GM21723 (cell line): ENCODE measurements around the gene TMEM91.
"Not testable (repeated sequence)": the region's sequence is repeated elsewhere in the genome, so short reads cannot be mapped to it uniquely, and the experiment has no call there.

Experiments used
- ATAC-seq: cut with Tn5 transposase; IDR thresholded peaks from one replicate; pipeline ENCODE4 v1.9.1; 2021; ENCODE audit warnings: mild to moderate bottlenecking, moderate library complexity; ENCODE audit not compliant: unreplicated experiment

The TMEM91 gene

DNA sequence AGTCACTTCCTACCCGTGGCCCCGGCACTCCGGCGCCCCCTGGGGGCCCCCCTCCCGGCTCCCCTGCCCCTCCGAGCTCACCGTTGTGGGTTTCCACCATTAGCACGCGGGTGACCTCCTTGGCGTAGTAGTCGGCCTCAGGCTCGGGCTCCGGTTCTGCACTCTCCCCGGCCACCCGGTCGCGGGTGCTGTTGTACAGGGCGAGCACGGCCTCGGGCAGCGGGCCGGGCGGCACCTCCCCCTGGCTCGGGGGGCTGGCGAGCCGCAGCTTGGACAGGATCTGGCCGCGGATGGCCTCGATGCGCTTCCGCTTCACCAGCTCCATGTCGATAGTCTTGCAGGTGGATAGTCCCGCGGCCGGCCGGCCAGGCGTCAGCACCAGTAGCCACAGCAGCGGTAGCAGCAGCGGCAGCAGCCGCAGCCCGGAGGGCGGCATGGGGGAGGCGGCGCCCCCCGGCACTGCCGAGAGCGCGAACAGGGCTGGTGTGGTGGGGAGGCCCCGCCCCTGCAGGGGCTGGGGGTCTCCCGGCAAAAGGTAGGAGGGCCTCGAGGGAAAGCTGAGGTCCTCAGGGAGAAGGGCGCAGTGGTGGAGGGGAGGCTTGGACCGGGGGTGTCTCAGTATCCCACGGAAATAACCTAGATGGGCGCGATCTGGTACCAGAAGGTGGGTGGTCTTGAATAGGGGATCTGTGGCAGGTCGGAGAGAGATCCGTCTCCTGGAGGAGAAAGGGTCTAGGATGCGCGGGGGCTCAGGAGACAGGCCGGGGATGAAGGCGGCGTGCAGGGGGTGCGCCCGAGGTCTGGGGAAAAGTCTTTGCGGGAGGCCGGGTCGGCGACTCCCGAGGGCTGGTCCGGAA, 23.5 kb upstream of the TMEM91 start:
- ATAC-seq: peak; percentile 3

DNA sequence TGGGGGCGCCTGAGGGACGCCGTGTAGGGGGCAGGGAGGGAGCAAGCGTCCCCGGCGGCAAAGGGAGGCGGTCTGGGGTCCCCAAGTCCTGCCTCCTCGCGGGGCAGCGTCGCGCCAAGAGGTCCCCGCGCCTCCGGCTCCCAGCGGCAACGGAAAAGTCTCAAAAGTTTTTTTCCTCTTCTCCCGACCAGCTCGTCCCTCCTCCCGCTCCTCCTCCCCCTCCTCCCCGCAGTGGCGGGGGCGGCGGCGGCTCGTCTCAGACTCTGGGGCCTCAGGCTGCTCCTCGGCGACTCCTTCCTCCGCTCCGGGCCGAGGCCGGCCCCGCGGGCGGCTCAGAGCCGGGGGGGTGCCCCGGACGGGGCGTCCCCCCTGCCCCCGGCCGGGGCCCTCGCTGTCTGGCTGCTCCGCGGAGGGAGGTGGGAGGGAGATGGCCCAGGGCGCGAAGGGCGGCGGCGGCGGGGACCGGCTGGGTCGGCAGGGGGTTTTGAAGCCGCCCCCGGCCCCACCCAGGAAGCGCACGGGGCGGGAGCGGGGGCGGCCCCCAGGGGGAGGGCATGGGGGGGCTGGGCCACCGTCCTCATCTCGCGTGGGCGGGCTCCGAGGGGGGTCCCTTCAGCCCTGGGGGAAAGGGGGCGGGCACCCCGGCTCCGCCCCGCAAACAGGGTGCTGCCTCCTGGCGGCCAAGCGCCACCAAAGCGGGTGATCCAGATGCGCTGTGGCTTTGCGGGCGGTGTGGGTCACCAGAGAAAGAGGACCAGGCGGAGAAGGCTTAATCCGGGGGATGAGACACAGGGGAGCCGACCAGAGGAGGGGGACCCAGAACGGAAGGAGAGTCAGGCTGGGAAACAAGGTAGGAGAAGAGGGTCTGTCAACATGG, 22.6 kb upstream of the TMEM91 start, which contains the start of gene TGFB1:
TGFB1 (minus strand) TSS at position 457 of the 877 bp plus-strand sequence. CDS start 878 bp downstream, outside the sequence.
- peak; percentile 43 for ATAC-seq

DNA sequence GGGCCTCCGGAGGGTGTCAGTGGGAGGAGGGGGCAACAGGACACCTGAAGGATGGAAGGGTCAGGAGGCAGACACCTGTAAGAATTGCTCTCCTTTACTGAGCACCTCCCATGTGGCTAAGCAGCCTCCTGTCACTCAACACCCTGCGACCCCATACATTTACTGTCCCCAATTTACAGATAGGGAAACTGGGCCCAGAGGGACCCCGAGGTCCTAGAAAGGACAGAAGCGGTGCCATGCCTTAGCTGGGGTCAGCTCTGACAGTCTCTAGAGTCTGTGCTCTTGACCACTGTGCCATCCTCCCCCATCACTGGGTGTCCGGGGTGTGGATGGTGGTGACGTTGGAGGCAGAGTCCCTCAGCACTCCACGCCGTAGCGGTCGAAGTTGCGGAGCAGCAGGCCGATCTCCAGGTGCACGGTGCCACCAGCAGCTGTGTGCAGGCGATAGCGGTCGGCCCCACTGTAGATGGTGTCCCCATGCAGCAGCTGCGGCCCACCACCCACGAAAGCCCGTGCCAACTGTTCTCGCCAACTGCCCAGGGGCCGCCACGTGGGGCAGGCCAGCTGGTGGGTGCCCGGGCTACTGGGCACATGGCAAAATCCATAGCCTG, 21.9 kb upstream of the TMEM91 start:
- peak; percentile 8 for ATAC-seq

DNA sequence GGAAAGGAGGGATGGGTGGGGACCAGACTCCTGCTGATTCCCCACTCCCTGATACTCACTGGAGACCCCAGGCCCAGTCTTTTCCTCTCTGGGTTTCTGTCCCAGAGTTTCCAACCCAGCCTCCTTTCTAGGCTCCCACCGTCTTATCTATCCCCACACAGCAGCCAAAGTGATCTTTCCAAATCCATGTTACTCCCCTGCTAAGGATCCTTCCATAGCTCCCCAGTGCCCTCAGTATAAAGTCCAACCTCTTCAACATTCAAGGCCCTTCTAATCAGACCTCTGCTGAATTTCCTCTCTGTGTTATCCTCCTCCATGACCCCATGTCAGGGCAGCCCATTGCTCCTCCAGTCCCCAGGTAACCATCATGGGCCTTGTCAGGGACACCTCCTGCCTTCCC, 21.3 kb upstream of the TMEM91 start:
- no peak for ATAC-seq

DNA sequence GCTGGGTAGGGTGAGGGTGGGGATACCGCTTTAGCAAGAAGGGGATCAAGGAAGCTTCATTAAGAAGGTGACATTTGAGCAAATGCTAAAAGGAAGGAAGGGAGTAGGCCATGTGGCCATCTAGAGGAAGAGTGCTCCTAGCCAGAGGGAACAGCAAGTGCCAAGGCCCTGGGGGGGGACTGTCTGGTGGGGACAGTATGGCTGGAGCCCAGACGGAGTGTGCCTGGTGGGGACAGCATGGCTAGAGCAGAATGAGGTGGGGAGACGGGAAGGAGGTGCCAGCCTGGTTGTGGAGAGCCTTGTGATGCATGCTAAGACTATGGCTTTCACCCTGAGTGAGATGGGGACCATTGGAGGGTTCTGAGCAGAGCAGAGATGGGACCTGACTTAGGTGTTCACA, 20.5 kb upstream of the TMEM91 start:
- ATAC-seq: no peak

DNA sequence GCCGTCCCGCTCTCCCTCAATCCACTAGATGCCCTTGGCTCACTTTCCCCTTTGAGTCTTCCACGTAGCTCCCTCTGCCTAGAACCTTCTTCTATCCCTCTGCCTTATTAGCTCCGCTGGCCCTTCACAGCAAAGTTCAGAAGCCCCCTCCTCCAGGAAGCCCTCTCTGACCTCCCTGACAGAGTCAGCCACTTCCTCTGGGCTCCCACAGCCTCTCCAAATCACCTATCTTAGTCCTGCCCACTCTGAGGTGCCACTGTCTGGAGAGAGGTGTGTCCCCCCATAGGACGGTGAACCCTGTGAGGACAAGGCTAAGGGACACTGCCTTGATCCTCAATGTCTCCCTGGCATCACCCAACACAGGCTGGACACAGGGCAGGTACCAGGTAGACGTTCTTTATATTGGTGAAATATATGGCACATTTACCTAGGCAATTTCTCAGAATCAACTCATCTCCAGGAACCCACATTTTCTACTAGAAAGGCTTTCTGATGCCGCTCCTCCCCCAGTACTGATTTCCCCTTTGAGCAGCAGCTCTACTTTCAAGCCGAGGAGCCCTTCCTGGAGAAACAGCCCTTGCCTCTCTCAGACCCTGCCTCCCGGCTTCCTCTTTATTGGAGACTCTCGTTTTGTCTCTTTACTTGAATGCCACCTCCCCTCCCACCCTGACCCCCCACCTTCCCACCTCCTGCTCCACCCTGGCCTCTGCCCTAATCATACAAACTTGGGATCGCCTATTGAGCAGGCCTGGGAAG, 19.2 kb upstream of the TMEM91 start:
- no peak for ATAC-seq

DNA sequence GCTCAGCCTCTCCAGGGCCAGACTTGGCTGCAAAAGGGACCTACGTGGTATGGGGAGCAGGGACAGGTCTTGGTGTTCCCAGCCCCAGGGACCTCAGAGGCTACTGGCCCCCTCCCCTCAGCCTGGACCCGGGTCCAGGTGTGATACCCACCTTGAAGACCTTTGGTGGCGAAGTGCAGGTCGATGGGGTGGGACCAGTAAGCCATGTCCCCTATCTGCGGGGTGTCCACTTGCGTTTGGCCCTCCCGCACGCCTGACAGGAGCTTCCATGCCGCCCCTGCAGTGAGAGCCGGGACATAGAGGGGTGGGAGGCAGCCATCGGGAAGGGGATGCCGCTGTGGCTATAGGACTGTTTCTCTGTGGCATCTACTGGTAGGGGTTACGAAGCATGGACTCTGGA, 18.6 kb upstream of the TMEM91 start:
- ATAC-seq: no peak

DNA sequence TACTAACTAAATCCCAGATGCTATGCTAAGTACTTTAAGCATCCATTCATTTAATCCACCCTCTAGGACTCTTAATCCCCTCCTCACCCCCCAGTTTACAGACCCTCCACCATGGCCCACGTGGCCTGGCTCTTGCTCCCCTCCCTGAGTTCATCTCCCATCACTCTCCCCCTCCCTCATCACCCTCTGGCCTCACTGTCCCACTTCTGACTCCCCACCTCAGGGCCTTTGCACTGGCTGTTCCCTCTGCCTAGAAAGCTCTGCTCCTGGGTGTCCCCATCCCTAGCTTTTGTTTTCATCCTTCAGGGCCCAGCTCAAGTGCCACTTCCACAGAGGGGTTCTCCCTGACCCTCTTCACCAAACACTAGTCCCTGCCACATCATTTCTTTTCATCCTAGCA, 16.6 kb upstream of the TMEM91 start:
- no peak for ATAC-seq

DNA sequence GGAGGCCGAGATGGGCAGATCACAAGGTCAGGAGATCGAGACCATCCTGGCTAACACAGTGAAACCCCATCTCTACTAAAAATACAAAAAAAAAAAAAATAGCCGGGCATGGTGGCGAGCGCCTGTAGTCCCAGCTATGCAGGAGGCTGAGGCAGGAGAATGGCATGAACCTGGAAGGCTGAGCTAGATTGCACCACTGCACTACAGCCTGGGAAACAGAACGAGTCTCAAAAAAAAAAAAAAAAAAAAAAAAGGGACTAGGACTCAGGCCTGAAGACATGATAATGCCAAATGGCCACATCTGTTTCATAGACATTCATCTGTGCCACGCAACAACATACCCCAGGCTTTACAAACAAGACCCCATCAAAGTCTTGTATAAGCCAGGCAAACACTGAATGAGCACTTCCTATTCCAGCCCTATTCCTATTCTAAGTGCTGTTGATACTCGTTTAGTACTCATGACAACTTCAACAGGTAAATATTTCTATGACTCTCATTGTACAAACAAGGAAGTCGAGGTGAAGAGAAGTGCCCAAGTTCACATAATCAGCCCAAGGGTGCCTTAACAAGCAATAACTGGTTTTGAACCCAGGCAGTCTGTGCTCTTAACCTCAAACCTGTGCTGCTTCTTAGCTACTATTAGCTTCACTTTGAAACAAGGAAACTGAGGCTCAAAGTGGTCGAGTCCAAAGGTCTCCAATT, 14.0 kb upstream of the TMEM91 start:
- ATAC-seq: no peak

DNA sequence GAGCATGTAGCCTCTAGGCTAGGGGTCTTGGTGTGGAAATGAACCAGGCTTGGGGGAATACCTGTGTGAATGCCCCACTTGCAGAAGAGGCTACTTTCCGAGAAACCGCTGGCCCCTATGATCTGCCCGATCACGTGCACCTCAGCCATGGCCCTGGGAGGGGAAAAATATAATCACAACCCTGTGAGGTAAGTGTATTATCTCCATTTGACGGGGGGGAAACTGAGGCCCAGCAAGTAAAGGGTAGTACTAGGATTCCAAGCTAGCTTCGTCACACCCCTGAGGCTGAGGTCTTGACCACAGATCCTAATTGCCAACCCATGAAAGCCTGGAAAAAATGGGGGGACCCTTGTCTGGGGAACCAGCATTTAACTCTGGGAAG, 13.0 kb upstream of the TMEM91 start:
- ATAC-seq: no peak

DNA sequence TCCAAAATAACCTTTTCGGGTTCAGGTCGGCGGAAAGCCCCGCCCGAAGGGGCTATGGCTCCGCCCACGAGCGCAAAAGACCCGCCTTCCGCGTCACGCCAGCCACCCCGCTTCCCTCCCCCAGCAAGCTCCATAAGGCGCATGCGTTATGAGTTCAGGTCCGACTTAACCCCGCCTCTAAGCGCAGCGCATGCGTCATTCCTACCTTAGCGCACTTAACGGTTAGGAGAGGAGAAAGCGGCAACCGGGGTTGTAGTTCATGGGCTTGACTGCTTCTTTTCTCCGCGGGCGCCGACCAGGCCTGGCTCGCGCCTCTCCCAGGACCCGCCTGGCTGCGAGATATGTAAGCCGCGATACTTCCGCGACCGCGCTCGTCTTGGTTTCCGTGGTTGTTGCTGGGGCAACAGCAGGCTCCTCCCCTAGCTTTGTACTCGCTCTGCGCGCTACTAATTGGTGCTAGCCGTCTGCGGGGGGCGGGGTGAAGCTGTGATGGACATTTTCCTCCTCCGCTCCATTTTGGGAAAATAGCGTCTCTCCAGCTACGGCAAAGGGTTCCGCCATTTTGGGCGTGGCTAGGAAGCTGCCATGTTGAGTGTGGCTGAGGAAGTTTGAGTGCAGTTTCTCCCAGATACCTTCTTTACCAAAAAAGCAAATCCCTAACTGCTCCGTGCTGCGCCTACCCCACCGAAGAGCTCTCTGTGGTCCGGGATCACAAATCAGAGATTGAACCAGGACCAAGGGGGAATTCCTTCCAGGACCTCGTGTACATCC, 12.4 kb upstream of the TMEM91 start, which contains the start of gene B9D2:
B9D2 (minus strand) TSS at position 397 of the 771 bp plus-strand sequence. CDS start 630 bp downstream, outside the sequence.
- ATAC-seq: peak; percentile 82

DNA sequence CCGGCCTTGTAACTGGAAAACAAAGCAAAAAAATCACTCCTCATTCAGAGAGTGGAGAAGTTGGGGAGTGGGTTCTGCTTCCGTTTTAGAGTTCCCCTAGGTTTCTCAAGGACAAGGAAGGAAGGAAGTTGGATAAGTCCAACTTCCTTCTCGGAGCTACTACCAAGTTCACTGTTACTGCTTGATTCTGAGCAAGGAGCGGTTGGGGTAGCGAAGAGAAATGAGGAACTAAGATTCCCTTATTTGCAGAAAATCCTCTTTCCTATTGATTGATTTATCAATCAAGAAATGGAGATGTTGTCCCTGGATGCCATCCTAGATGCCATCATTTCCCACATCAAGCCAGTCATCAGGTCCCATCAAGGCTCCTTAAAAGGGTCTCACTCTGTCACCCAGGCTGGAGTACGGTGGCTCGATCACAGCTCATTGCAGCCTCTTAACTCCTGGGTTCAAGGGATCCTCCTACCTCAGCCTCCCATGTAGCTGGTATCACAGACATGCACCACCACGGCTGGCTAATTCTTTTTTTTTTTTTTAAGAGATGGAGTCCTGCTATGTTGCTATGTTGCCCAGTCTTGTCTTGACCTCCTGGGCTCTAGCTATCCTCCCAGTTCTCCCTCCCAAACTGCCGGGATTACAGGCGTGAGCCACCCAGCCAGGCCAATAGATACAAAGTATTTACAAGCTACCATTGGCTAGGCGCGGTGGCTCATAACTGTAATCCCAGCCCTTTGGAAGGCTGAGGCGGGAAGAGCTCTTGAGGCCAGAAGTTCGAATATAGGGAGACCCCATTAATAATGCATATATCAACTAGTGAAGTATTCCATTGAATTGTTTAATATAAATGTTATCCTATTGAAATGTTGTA, 11.6 kb upstream of the TMEM91 start:
- no peak for ATAC-seq

DNA sequence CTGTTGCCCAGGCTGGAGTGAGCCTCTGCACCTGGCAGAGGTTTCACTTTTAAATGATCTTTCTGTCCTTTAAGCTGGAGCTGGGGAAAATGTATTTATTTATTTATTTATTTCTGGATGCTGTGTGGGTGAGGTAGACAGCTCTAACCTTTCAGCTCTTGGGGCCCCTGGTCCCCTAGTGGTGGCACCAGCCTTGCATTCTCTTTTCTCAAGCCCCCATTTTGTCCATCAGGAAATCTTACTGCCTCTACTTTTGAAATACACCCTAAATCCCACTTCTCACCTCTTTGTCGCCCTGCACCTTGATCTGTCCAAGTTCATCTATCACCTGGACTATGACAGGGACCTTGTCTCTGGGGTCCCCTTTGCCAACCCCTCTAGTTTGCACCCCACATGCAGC, 10.2 kb upstream of the TMEM91 start:
- ATAC-seq: no peak

DNA sequence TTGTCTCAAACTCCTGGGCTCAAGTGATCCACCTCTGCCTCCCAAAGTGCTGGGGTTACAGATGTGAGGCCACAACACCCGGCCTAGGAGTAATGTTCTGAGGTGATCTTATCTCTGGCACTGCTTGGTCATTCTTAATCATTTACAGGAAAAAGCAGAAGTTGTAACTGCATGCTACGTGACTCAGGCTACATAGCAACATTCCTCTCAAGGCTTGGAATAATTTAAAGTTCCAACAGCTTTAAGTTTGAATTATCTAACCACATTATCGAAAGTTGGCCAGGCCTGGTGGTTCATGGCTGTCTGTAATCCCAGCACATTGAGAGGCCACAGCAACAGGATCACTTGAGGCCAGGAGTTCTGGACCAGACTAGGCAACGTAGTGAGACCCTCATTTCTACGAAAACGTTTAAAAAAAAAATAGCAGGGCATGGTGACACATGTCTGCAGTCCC, 8.5 kb upstream of the TMEM91 start:
- no peak for ATAC-seq

DNA sequence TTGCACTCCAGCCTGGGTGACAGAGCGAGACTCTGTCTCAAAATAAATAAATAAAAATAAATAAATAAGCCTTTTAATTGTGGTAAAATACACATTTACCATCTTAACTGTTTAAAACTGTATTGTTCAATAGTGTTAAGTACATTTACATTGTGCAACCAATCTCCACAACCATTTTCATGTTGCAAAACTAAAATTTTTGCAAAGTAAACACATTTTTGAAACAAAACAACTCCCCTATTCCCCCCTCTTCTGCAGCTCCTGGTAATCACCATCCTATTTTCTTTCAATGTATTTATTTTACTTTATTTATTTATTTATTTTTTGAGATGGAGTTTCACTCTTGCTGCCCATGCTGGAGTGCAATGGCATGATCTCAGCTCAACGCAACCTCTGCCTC, 6.6 kb upstream of the TMEM91 start:
- no peak for ATAC-seq

DNA sequence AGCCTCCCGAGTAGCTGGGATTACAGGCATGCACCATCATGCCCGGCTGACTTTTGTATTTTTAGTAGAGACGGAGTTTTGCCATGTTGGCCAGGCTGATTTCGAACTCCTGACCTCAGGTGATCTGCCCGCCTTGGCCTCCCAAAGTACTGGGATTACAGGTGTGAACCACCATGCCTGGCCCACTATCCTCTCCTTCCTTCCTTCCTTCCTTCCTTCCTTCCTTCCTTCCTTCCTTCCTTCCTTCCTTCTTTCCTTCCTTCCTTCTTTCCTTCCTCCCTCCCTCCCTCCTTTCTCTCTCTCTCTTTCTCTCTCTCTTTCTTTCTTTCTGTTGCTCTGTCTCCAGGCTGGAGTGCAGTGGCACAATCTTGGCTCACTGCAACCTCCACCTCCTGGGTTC, 5.2 kb upstream of the TMEM91 start:
- ATAC-seq: not testable (repeated sequence)

DNA sequence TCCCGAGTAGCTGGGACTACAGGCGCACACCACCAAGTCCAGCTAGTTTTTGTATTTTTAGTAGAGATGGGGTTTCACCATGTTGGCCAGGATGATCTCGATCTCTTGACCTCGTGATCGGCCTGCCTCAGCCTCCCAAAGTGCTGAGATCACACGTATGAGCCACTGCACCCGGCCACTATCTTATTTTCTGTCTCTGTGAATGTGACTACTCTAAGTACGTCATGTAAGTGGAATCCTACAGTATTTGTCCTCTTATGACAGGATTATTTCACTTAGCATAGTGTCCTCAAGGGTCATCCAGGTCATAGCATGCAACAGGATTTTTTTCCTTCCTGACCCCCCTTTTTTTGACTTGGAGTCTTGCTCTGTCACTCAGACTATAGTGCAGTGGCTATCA, 4.8 kb upstream of the TMEM91 start:
- no peak for ATAC-seq

DNA sequence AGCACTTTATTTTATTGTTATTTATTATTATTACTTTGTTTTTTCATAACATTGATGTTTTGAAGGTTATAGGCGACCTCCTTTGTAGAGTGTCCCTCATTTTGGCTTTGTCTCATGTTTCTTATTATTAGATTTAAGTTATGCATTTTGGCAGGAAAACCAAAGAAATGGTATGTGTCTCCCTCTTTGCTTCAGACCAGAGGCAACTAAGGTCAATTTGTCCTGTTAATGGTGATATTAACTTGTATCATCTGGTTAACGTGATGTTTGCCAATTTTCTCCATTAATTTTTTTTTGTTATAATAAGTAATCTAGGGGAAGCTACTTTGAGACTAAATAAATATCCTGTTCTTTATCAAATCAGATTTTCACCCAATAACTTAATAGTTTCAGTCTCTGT, 3.8 kb upstream of the TMEM91 start:
- ATAC-seq: no peak
